ENCODE data around the gene BARD1. TPM values are rescaled to one million over a fixed set of nuclear protein-coding genes. Genes with fewer than 3 reads are reported as not detected.

Gene BARD1
- polyA plus RNA-seq, 2 of the 4 experiments (the other 2 are of a cell fraction), result 8.3 to 9.9 TPM

DNA sequence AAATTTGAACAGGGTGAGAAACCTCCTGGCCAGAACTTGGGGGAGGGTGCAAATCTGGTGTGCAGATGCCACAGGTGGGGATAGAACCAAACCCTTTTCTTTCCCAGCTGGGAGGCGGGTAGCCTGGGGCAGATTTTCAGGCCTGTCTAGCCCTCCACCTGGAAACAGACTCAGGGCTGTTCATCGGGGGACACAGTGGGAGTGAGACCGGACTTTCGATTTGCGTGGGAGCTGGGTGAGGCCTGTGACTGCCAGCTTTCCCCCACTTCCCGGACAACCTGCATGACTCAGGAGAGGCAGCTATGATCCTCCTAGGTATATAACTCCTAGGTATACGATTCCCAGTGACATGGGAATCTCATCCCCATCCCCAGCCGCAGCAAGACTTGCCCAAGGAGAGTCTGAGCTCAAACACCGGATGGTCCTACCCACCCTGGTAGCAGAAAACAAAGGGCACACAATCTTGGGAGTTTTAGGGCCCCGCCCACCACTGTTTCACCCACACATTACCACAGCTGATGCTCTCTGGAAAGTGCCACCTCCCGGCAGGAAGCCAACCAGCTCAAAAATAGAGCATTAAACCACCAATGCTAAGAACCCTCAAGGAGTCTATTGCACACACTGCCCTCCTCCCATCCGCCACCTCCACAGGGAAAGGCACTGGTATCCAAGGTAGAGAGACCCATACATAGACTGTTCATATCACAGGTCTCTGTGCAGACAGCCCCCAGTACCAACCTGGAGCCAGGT, 92.5 kb downstream of the BARD1 start (continued):
- TF ChIP-seq, protein P1, sequence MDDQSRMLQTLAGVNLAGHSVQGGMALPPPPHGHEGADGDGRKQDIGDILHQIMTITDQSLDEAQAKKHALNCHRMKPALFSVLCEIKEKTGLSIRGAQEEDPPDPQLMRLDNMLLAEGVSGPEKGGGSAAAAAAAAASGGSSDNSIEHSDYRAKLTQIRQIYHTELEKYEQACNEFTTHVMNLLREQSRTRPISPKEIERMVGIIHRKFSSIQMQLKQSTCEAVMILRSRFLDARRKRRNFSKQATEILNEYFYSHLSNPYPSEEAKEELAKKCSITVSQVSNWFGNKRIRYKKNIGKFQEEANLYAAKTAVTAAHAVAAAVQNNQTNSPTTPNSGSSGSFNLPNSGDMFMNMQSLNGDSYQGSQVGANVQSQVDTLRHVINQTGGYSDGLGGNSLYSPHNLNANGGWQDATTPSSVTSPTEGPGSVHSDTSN (IDR thresholded peaks at IDR 0.05), result no peak
- no peak for TF ChIP-seq POLR2A (IDR thresholded peaks at IDR 0.05; ENCODE audit: low read length)

DNA sequence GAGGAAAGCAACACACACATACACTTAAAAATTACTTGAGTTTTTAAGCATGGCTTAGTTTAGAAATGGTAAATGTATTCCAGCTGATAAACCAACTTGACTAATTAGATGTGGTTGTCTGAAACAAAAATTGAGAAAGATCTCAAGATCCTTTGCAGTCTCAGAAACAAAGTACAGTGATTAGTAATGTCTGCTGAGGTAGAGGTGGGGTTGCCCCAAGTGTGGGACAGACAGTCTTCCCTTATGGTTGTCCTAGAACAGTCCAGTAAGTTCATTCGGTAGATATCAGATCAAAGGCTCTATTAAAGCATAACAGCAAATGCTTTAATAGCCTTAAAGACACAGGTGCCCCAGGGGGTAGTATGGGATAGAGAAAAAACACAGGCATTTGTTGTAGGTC, 94.5 kb downstream of the BARD1 start:
- ChIA-PET POLR2A (no interaction called here), CTCF (no interaction called here)
- Histone ChIP-seq H3K4me3 (no peak overlapping the region), H3K4me1 (no peaks in the 10 kb centered on the region), H3K27ac (no peak overlapping the region), H3K9me3 (no peaks in the 10 kb centered on the region), H3K4me2 (no peak overlapping the region)
- whole genome bisulfite sequencing (ENCODE audit: missing lambda C conversion rate), result 14% methylated on average over 1 of the region's 1 CpG
- no peak for ATAC-seq
- no peak for DNase-seq (ENCODE audit: low read depth in 1 of 2, low spot score in 1 of 2)
- FAIRE-seq, result no peak
- TF ChIP-seq MYC (IDR thresholded peaks at IDR 0.05; ENCODE audit: borderline replicate concordance, low read length), result no peak
- no peak for TF ChIP-seq RAD21 (conservative IDR thresholded peaks at IDR 0.05 in 1 of 2, IDR thresholded peaks at IDR 0.05 in 1 of 2)
- TF ChIP-seq, protein P2, sequence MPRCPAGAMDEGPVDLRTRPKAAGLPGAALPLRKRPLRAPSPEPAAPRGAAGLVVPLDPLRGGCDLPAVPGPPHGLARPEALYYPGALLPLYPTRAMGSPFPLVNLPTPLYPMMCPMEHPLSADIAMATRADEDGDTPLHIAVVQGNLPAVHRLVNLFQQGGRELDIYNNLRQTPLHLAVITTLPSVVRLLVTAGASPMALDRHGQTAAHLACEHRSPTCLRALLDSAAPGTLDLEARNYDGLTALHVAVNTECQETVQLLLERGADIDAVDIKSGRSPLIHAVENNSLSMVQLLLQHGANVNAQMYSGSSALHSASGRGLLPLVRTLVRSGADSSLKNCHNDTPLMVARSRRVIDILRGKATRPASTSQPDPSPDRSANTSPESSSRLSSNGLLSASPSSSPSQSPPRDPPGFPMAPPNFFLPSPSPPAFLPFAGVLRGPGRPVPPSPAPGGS (IDR thresholded peaks at IDR 0.05), result no peak

DNA sequence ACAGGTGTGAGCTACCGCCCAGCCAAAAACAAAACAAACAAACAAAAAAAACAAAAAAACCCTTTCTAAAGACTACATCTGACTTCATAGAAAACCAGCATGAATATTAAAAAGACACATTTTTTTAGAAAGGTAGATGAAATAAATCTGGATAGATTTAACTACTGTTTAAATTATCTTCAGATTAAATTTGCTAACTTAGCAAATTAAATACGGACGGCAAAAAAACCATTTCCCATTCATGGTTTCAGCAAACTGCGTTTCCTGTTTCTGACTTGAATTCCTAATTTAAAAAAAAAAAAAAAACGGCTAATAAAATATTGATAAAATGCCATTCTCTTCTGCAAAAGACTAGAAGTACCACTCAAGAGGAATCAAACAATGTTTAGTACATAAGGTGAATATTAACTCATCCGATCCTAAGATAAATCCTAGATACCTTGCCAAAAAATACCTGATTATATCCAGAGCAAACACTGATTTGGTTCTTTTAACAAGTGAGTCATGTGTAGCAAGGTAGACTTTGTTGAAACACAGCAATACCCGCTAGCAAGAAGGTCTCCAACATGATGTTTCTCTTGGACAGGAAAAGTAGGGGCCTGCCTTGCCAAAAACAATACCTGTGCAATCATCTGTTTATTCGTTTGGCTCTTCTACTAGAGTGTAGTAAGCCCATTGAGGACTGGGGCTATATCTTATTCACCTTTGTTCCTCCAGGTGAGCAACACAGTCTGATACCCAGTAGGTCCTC, 96.2 kb downstream of the BARD1 start:
- ChIA-PET CTCF (no interaction called here), POLR2A (no interaction called here)
- no peak overlapping the region for H3K27ac ChIP-seq
- no peaks in the 10 kb centered on the region for H3K9me3 ChIP-seq
- H3K4me3 ChIP-seq, result no peak overlapping the region
- H3K4me2 ChIP-seq, result no peak overlapping the region
- ATAC-seq, result no peak
- TF ChIP-seq EHMT2 (IDR thresholded peaks at IDR 0.05; ENCODE audit: low read depth) (no peak), MAFK (IDR thresholded peaks at IDR 0.05; ENCODE audit: partially characterized antibody) (peak; percentile 65), TP53 (CRISPR knock-in tag; IDR thresholded peaks at IDR 0.05) (no peak), EP300 (IDR thresholded peaks at IDR 0.05) (no peak), FOSL2 (IDR thresholded peaks at IDR 0.05) (no peak), FOSL2 (CRISPR knock-in tag; IDR thresholded peaks at IDR 0.05) (no peak)
- WGBS (ENCODE audit: missing lambda C conversion rate), result 60% methylated on average over 8 of the region's 8 CpGs
- no peak for DNase-seq (ENCODE audit: low read depth in 1 of 2, low spot score in 1 of 2)
- FAIRE-seq, result no peak
- no peaks in the 10 kb centered on the region for H3K4me1 ChIP-seq

DNA sequence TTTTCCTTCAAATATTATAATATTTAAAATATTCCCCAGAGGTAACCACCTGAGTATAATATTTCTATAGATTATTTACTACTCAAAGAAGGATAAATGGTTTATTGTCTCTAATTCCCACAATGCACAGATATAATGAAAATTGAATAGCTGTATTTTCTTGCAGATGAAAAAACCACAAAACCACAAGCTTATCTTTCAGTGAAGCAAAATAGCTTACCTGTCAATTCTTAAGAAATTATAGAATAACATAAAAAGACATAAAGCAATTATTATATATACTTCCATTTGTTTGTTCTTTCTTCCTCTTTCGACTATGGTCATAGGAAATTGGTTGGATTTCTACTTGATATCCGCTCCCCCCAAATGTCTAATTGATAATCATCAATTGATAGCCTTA, 98.8 kb downstream of the BARD1 start:
- no peak for DNase-seq (ENCODE audit: low read depth in 1 of 2, low spot score in 1 of 2)
- FAIRE-seq, result no peak
- WGBS (ENCODE audit: missing lambda C conversion rate), result 68% methylated on average over 2 of the region's 2 CpGs
- ChIA-PET CTCF (no interaction called here), POLR2A (no interaction called here)
- no peaks in the 10 kb centered on the region for H3K9me3 ChIP-seq
- no peaks in the 10 kb centered on the region for H3K4me1 ChIP-seq
- no peak overlapping the region for H3K4me3 ChIP-seq
- no peak overlapping the region for H3K4me2 ChIP-seq
- TF ChIP-seq MAFK (IDR thresholded peaks at IDR 0.05; ENCODE audit: partially characterized antibody) (peak; percentile 8), ZC3H11A (IDR thresholded peaks at IDR 0.05) (no peak), POLR2AphosphoS2 (conservative IDR thresholded peaks at IDR 0.05; ENCODE audit: low read length) (no peak)
- TF ChIP-seq, protein P3, sequence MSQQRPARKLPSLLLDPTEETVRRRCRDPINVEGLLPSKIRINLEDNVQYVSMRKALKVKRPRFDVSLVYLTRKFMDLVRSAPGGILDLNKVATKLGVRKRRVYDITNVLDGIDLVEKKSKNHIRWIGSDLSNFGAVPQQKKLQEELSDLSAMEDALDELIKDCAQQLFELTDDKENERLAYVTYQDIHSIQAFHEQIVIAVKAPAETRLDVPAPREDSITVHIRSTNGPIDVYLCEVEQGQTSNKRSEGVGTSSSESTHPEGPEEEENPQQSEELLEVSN (IDR thresholded peaks at IDR 0.05; ENCODE audit: borderline replicate concordance, low read depth), result no peak
- TF ChIP-seq, protein P4, sequence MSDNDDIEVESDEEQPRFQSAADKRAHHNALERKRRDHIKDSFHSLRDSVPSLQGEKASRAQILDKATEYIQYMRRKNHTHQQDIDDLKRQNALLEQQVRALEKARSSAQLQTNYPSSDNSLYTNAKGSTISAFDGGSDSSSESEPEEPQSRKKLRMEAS (IDR thresholded peaks at IDR 0.05), result no peak
- no peak overlapping the region for H3K27ac ChIP-seq
- no peak for ATAC-seq

All from A549 (cell line).